GM19238 (cell line): ENCODE data around the gene TNFRSF1A.
"Not testable (repeated sequence)": the region's sequence is repeated elsewhere in the genome, so short reads cannot be mapped to it uniquely, and the experiment has no call there.

Source experiments
- DNase-seq: peaks from one replicate; pipeline ENCODE4 v3.0.0; 2011; ENCODE audit warnings: low spot score; ENCODE audit not compliant: insufficient read length

The TNFRSF1A gene

GRCh38 chr12:6358881-6359280 is 17.0 kb upstream of the TNFRSF1A start:
- DNase-seq: no peak

GRCh38 chr12:6356374-6356820 is 14.5 kb upstream of the TNFRSF1A start:
- DNase-seq: no peak

GRCh38 chr12:6355491-6356373 is 13.9 kb upstream of the TNFRSF1A start:
- DNase-seq: no peak

- DNase-seq: no peak
Measured at GRCh38 chr12:6354495-6355393, 12.9 kb upstream of the TNFRSF1A start.

- no peak for DNase-seq
Measured at GRCh38 chr12:6352193-6353173, 10.6 kb upstream of the TNFRSF1A start.

- DNase-seq: no peak
Measured at GRCh38 chr12:6351622-6352021, 9.7 kb upstream of the TNFRSF1A start.

- no peak for DNase-seq
Measured at GRCh38 chr12:6347367-6348338, 5.8 kb upstream of the TNFRSF1A start.

GRCh38 chr12:6346942-6347341 is 5.1 kb upstream of the TNFRSF1A start:
- DNase-seq: no peak

GRCh38 chr12:6346235-6346832 is 4.5 kb upstream of the TNFRSF1A start:
- no peak for DNase-seq

GRCh38 chr12:6345319-6346091 is 3.6 kb upstream of the TNFRSF1A start:
- DNase-seq: no peak

- DNase-seq: not testable (repeated sequence)
Measured at GRCh38 chr12:6344101-6344660, 2.3 kb upstream of the TNFRSF1A start.

GRCh38 chr12:6343518-6343917 is 1.6 kb upstream of the TNFRSF1A start:
- DNase-seq: no peak

- DNase-seq: no peak
Measured at GRCh38 chr12:6342140-6342889, 439 bp upstream of the TNFRSF1A start.

GRCh38 chr12:6340745-6341416 is 995 bp downstream of the TNFRSF1A start:
- DNase-seq: no peak

GRCh38 chr12:6340032-6340638 is 1.7 kb downstream of the TNFRSF1A start:
- no peak for DNase-seq

- DNase-seq: no peak
Measured at GRCh38 chr12:6338955-6339354, 2.9 kb downstream of the TNFRSF1A start.

- not testable (repeated sequence) for DNase-seq
Measured at GRCh38 chr12:6338536-6338935, 3.3 kb downstream of the TNFRSF1A start.
